GM12892 (cell line): ENCODE results near the gene C12orf56.

ENCODE experiments used
- POLR2A ChIP-seq: IDR thresholded peaks from 2 replicates; pipeline ENCODE4 v1.6.1; 2011; ENCODE audit warnings: low read depth, low read length, control low read depth
- POLR2AphosphoS5 ChIP-seq: IDR thresholded peaks from 2 replicates; pipeline ENCODE4 v1.6.1; 2011; ENCODE audit warnings: low read depth, low read length, control low read depth
- TAF1 ChIP-seq: IDR thresholded peaks from 2 replicates; pipeline ENCODE4 v1.6.1; 2011; ENCODE audit warnings: low read depth, mild to moderate bottlenecking, control low read depth, low read length, borderline replicate concordance

DNA sequence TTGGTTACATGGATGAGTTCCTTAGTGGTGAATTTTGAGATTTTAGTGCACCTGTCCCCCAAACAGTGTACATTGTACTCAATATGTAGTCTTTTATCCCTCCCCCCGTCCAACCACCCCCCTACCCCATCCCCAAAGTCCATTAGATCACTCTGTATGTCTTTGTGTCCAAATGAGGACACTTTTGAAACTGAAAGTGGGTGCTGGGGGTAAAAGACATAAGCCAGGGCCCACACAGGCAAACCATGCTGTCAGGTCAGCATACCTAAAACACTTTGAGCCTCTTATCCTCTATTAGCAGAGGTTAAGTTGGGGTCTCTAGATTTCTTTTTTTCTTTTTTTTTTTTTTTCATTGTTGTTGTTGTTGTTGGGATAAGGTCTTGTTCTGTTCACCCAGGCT, 137.2 kb downstream of the C12orf56 start:
- TF ChIP-seq POLR2A (no peak), POLR2AphosphoS5 (no peak), TAF1 (no peak)
